ENCODE results near the gene PPFIA1. TPM values are rescaled to one million over a fixed set of nuclear protein-coding genes. Genes with fewer than 3 reads are reported as not detected.
"Not testable (repeated sequence)": the region's sequence is repeated elsewhere in the genome, so short reads cannot be mapped to it uniquely, and the experiment has no call there.

Gene PPFIA1
- total RNA-seq, 6 experiments from 2014 or later: 29.4 to 40.0 (median 32.7) TPM

- DNase-seq: no peak
- Mint-ChIP-seq H3K9me3 (no peaks in the 10 kb centered on the region; the same call in 1 of the 2 replicates), H3K4me1 (ENCODE audit: low read depth) (peaks cover 8% of the 10 kb centered on the region), H3K4me3 (no peak overlapping the region), H3K27ac (no peak overlapping the region), H3K36me3 (ENCODE audit: low read depth) (no peaks in the 10 kb centered on the region), H3K27me3 (ENCODE audit: insufficient read depth) (peaks cover 41% of the 10 kb centered on the region)
- TF ChIP-seq, protein P1, sequence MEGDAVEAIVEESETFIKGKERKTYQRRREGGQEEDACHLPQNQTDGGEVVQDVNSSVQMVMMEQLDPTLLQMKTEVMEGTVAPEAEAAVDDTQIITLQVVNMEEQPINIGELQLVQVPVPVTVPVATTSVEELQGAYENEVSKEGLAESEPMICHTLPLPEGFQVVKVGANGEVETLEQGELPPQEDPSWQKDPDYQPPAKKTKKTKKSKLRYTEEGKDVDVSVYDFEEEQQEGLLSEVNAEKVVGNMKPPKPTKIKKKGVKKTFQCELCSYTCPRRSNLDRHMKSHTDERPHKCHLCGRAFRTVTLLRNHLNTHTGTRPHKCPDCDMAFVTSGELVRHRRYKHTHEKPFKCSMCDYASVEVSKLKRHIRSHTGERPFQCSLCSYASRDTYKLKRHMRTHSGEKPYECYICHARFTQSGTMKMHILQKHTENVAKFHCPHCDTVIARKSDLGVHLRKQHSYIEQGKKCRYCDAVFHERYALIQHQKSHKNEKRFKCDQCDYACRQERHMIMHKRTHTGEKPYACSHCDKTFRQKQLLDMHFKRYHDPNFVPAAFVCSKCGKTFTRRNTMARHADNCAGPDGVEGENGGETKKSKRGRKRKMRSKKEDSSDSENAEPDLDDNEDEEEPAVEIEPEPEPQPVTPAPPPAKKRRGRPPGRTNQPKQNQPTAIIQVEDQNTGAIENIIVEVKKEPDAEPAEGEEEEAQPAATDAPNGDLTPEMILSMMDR (IDR thresholded peaks at IDR 0.05): no peak
Measured at GRCh38 chr11:70251659-70252321, 18.7 kb upstream of the PPFIA1 start.

GRCh38 chr11:70252844-70253243 lies 17.6 kb upstream of the PPFIA1 start:
- no peak for DNase-seq
- H3K9me3 Mint-ChIP-seq: no peaks in the 10 kb centered on the region
- H3K27me3 Mint-ChIP-seq (ENCODE audit: insufficient read depth): peaks cover 35% of the 10 kb centered on the region
- no peak overlapping the region for H3K27ac Mint-ChIP-seq
- peaks cover under 1% of the 10 kb centered on the region; the same call in 1 of the 2 replicates for H3K4me1 Mint-ChIP-seq (ENCODE audit: low read depth)
- no peak overlapping the region for H3K4me3 Mint-ChIP-seq
- no peaks in the 10 kb centered on the region for H3K36me3 Mint-ChIP-seq (ENCODE audit: low read depth)
- TF ChIP-seq, protein P1 (IDR thresholded peaks at IDR 0.05): no peak

DNA sequence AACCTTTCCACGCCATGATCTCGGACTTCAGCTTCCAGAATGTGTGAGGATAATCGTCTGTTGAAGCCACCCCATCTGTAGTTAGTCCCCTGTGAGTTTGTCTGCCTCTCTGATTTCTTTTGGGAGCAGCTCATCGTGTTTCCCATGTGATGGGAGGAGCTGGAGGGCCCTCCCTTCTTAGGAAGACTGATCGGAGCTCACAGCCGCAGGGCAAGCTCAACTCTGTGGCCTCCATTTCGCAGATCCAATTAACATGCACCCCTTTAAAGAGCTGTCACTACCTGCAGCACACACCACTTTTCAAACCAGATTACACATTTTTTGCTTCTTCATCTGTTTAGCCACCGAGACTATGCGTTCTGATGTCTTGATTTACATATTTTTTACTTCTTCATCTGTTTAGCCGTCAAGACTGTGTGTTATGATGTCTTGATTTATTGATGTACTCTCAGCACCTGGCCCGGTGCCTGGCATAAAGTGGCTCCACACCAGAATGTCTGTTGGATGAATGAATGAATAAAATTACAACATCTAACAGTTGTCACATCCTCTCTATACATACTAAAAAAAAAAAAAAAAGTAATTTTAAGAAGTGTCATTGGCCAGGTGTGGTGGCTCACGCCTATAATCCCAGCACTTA lies 14.9 kb upstream of the PPFIA1 start:
- Mint-ChIP-seq H3K36me3 (ENCODE audit: low read depth) (no peaks in the 10 kb centered on the region), H3K27ac (no peak overlapping the region), H3K27me3 (ENCODE audit: insufficient read depth) (peaks cover 34% of the 10 kb centered on the region), H3K4me1 (ENCODE audit: low read depth) (no peaks in the 10 kb centered on the region), H3K4me3 (no peak overlapping the region), H3K9me3 (no peaks in the 10 kb centered on the region)
- TF ChIP-seq, protein P1 (IDR thresholded peaks at IDR 0.05): no peak
- DNase-seq: no peak

- H3K4me3 Mint-ChIP-seq; H3K9me3 Mint-ChIP-seq; DNase-seq; H3K4me1 Mint-ChIP-seq (ENCODE audit: low read depth); H3K27ac Mint-ChIP-seq; H3K36me3 Mint-ChIP-seq (ENCODE audit: low read depth): not testable (repeated sequence)
- H3K27me3 Mint-ChIP-seq (ENCODE audit: insufficient read depth): peaks cover 26% of the 10 kb centered on the region
Measured at GRCh38 chr11:70259077-70259476, 11.4 kb upstream of the PPFIA1 start.

DNA sequence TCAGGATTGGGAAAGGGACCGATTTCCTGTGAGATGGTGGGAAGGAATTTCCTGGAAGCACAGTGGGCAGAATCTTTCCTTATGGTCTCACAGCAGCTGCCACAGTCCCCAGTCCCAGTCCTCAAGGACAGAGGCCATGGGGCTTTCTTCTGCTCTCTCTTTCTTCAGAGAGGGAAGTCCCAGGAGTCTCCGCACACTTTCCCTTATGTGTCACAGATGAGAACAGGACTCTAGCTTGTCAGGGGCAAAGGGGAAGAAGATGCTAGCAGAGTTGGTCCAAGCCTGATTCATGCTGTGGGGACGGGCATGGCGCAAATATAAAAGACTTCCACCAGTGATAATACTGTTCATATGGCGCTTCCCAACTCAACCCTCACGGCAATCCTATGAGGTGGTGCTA lies 7.5 kb upstream of the PPFIA1 start:
- peaks cover 18% of the 10 kb centered on the region for H3K27me3 Mint-ChIP-seq (ENCODE audit: insufficient read depth)
- H3K27ac Mint-ChIP-seq: no peak overlapping the region
- no peak overlapping the region for H3K4me3 Mint-ChIP-seq
- H3K36me3 Mint-ChIP-seq (ENCODE audit: low read depth): no peaks in the 10 kb centered on the region
- TF ChIP-seq, protein P1 (IDR thresholded peaks at IDR 0.05): no peak
- no peaks in the 10 kb centered on the region for H3K9me3 Mint-ChIP-seq
- no peaks in the 10 kb centered on the region for H3K4me1 Mint-ChIP-seq (ENCODE audit: low read depth)
- no peak for DNase-seq

DNA sequence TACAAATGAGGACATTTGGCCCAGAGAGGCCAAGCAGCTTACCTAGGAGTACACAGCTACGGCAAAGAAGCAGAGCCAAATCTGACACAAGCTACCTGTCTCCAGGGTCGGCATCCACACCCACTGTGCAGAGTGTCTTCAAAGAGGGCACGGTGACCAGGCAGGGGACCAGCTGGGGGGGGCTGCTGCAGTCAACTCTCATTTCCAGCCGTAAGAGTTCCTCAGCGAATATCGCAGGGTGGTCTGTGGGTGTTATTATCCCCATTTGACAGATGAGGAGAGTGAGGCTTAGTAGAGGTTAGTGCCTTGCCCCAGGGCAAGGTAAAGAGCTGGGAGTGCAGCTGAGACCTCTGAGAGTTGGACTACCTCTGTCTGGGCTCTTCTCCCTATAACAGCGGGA lies 7.1 kb upstream of the PPFIA1 start:
- Mint-ChIP-seq H3K4me1 (ENCODE audit: low read depth) (no peaks in the 10 kb centered on the region), H3K9me3 (no peaks in the 10 kb centered on the region), H3K27ac (no peak overlapping the region), H3K4me3 (no peak overlapping the region), H3K27me3 (ENCODE audit: insufficient read depth) (peaks cover 22% of the 10 kb centered on the region), H3K36me3 (ENCODE audit: low read depth) (no peaks in the 10 kb centered on the region)
- TF ChIP-seq, protein P1 (IDR thresholded peaks at IDR 0.05): no peak
- DNase-seq: no peak
